Measurements from ENCODE around the gene SH3BP5.

DNA sequence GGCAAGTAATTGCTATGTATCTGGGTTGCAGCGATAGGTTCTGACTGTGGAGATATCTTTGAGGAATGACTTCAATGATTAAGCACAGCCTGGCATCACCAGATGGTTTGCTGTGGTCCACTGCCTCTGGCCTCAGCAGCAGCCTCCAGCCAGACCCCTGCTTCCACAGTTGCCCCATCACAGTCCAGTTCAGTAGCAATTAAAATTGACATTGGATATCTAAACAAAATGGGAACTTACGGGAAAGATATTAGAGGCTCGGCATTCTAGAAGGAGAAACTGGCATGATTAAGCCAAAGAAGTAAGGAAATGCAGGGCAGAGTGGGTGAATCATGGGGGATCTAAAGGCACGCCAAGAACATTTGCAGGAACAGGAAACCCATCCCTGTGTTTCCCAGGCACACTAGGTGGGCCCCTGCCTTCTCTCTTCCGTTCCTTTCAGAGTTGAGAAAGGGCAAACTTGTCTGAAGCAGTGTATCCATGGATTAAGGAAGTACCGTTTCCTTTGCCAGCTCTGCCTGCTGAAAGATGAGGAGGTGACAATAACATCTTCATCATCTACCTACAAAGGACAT is 36.3 kb upstream of the SH3BP5 start:
- TF ChIP-seq, protein P1, sequence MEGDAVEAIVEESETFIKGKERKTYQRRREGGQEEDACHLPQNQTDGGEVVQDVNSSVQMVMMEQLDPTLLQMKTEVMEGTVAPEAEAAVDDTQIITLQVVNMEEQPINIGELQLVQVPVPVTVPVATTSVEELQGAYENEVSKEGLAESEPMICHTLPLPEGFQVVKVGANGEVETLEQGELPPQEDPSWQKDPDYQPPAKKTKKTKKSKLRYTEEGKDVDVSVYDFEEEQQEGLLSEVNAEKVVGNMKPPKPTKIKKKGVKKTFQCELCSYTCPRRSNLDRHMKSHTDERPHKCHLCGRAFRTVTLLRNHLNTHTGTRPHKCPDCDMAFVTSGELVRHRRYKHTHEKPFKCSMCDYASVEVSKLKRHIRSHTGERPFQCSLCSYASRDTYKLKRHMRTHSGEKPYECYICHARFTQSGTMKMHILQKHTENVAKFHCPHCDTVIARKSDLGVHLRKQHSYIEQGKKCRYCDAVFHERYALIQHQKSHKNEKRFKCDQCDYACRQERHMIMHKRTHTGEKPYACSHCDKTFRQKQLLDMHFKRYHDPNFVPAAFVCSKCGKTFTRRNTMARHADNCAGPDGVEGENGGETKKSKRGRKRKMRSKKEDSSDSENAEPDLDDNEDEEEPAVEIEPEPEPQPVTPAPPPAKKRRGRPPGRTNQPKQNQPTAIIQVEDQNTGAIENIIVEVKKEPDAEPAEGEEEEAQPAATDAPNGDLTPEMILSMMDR (IDR thresholded peaks at IDR 0.05) = no peak
- TF ChIP-seq EZH2 (IDR thresholded peaks at IDR 0.05; ENCODE audit: borderline replicate concordance, insufficient read depth, low read depth, low read length, poor library complexity, severe bottlenecking) = no peak

Data from B cell (primary cell).